Esophagus squamous epithelium (tissue), 4 donors: Measurements from ENCODE around the gene GLI2.

ENCODE experiments used
- POLR2A ChIP-seq, 4 donors: fragments of 450-650 bp; IDR thresholded peaks; one replicate each; pipeline ENCODE4 v1.6.1; 2017; ENCODE audit warnings: antibody characterized with exemption in 4 of 4, mild to moderate bottlenecking in 4 of 4, moderate library complexity in 3 of 4
- TF ChIP-seq, protein P1 (sequence below), 6 experiments: fragments of 450-650 bp in 4 of 6; fragments of 200-600 bp in 2 of 6; sonication (generic) in 2 of 6; IDR thresholded peaks; one replicate each; pipeline ENCODE4 v1.5.1; 2016 to 2019; ENCODE audit warnings: antibody characterized with exemption in 6 of 6, mild to moderate bottlenecking in 4 of 6, moderate library complexity in 4 of 6

DNA sequence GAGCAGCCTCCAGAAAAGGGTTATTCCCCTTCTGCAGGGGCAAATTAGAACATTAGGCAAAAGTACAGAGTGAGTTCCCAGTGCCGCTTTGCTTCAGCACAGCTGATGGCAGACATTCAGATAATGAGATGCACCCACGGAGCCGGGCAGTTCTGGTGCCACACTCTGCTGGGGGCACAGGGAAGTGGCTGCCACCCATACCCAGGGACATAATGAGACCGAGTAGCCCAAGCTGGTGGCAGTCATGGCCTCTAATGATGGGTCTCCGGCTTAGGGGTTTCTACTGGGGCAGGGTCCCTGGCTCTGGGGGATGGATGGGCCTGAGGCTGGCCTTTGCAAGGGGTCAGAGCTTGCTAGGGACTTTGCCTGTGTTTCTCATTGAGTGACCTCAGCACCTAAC lies 26.2 kb downstream of the GLI2 start:
- no peak for TF ChIP-seq POLR2A (IDR thresholded peaks at IDR 0.05)
- TF ChIP-seq, protein P1, sequence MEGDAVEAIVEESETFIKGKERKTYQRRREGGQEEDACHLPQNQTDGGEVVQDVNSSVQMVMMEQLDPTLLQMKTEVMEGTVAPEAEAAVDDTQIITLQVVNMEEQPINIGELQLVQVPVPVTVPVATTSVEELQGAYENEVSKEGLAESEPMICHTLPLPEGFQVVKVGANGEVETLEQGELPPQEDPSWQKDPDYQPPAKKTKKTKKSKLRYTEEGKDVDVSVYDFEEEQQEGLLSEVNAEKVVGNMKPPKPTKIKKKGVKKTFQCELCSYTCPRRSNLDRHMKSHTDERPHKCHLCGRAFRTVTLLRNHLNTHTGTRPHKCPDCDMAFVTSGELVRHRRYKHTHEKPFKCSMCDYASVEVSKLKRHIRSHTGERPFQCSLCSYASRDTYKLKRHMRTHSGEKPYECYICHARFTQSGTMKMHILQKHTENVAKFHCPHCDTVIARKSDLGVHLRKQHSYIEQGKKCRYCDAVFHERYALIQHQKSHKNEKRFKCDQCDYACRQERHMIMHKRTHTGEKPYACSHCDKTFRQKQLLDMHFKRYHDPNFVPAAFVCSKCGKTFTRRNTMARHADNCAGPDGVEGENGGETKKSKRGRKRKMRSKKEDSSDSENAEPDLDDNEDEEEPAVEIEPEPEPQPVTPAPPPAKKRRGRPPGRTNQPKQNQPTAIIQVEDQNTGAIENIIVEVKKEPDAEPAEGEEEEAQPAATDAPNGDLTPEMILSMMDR (IDR thresholded peaks at IDR 0.05) = no peak
